ENCODE data around the gene PFKM.

The PFKM gene

GRCh38 chr12:48157889-48158370 is 38.8 kb downstream of the PFKM start:
- DNase-seq: no peak

GRCh38 chr12:48160046-48160445 is 40.9 kb downstream of the PFKM start:
- no peak for DNase-seq

- peak; percentile 19 for DNase-seq
Observed at GRCh38 chr12:48160807-48161206, 41.6 kb downstream of the PFKM start.

GRCh38 chr12:48163150-48163747 is 44.1 kb downstream of the PFKM start:
- DNase-seq: no peak

- DNase-seq: no peak
Observed at GRCh38 chr12:48164451-48164850, 45.3 kb downstream of the PFKM start.

- no peak for DNase-seq
Observed at GRCh38 chr12:48165089-48165981, 46.2 kb downstream of the PFKM start.

- DNase-seq: no peak
Observed at GRCh38 chr12:48169011-48169410, 49.8 kb downstream of the PFKM start.

GRCh38 chr12:48175613-48176416 is 56.7 kb downstream of the PFKM start:
- DNase-seq: no peak

- DNase-seq: no peak
Observed at GRCh38 chr12:48176417-48176751, 57.2 kb downstream of the PFKM start.

- DNase-seq: no peak
Observed at GRCh38 chr12:48177982-48178381, 58.8 kb downstream of the PFKM start.

GRCh38 chr12:48179466-48179865 is 60.3 kb downstream of the PFKM start:
- no peak for DNase-seq

- no peak for DNase-seq
Observed at GRCh38 chr12:48180424-48180823, 61.3 kb downstream of the PFKM start.

GRCh38 chr12:48180857-48181495 is 61.8 kb downstream of the PFKM start:
- DNase-seq: no peak

- no peak for DNase-seq
Observed at GRCh38 chr12:48182631-48183030, 63.5 kb downstream of the PFKM start.

- no peak for DNase-seq
Observed at GRCh38 chr12:48183091-48183875, 64.1 kb downstream of the PFKM start, which contains the start of gene CCDC184. CCDC184 (plus strand) TSS chr12:48183644; CDS start chr12:48184123, 479 bp downstream.

GRCh38 chr12:48183876-48184548 is 64.8 kb downstream of the PFKM start:
- no peak for DNase-seq

- no peak for DNase-seq
Observed at GRCh38 chr12:48184549-48184922, 65.4 kb downstream of the PFKM start.

- DNase-seq: no peak
Observed at GRCh38 chr12:48185181-48185919, 66.2 kb downstream of the PFKM start.

GRCh38 chr12:48187916-48188695 is 68.9 kb downstream of the PFKM start:
- no peak for DNase-seq
